Suprapubic skin (tissue), 4 donors: ENCODE measurements around the gene PAGE3. TPM values are rescaled to one million over a fixed set of nuclear protein-coding genes. Genes with fewer than 3 reads are reported as not detected.

Experiments
- DNase-seq, 2 donors: peaks; one replicate each; pipeline ENCODE4 v3.0.0-alpha.2; 2019; ENCODE audit warnings: low spot score in 2 of 2
- H3K27ac ChIP-seq: fragments of 200-600 bp; sonication (generic); one replicate; pipeline ENCODE4 v1.5.1; 2019
- H3K27me3 ChIP-seq: fragments of 200-600 bp; sonication (generic); one replicate; pipeline ENCODE4 v1.5.1; 2019
- H3K36me3 ChIP-seq: fragments of 200-600 bp; sonication (generic); one replicate; pipeline ENCODE4 v1.5.1; 2019
- H3K4me1 ChIP-seq: fragments of 200-600 bp; sonication (generic); one replicate; pipeline ENCODE4 v1.5.1; 2019
- H3K4me3 ChIP-seq: fragments of 200-600 bp; sonication (generic); one replicate; pipeline ENCODE4 v1.5.1; 2019; ENCODE audit warnings: mild to moderate bottlenecking
- H3K9me3 ChIP-seq: fragments of 200-600 bp; sonication (generic); one replicate; pipeline ENCODE4 v1.5.1; 2019
- EP300 ChIP-seq: sonication (generic); formaldehyde crosslinking; IDR thresholded peaks from one replicate; pipeline ENCODE4 v1.6.1; 2017; ENCODE audit warnings: antibody characterized with exemption
- POLR2A ChIP-seq, 2 donors: fragments of 450-650 bp; IDR thresholded peaks; one replicate each; pipeline ENCODE4 v1.6.1; 2017; ENCODE audit warnings: antibody characterized with exemption in 2 of 2, mild to moderate bottlenecking in 2 of 2, moderate library complexity in 2 of 2
- POLR2AphosphoS5 ChIP-seq, 3 donors: sonication (generic); formaldehyde crosslinking; IDR thresholded peaks; one replicate each; pipeline ENCODE4 v1.6.1; 2017; ENCODE audit warnings: antibody characterized with exemption in 3 of 3
- WGBS: methylation state at CpG from one replicate; pipeline ENCODE4 v1.1.5; 2018; 5-methylcytosine and 5-hydroxymethylcytosine counted together
- total RNA-seq, 4 donors: library from RNA; depleted of rRNA; stranded (reverse); fragments of >200 nt; gene quantifications; one replicate each; pipeline ENCODE4 v1.1.0, GENCODE V29; 2016
- TF ChIP-seq, protein P1 (sequence below), 2 donors: fragments of 200-600 bp in 1 of 2; fragments of 450-650 bp in 1 of 2; sonication (generic) in 1 of 2; IDR thresholded peaks; one replicate each; pipeline ENCODE4 v1.5.1; 2016 to 2019; ENCODE audit warnings: antibody characterized with exemption in 2 of 2, mild to moderate bottlenecking in 1 of 2, moderate library complexity in 1 of 2

Gene PAGE3
- total RNA-seq, 4 donors from 2014 or later: not detected

DNA sequence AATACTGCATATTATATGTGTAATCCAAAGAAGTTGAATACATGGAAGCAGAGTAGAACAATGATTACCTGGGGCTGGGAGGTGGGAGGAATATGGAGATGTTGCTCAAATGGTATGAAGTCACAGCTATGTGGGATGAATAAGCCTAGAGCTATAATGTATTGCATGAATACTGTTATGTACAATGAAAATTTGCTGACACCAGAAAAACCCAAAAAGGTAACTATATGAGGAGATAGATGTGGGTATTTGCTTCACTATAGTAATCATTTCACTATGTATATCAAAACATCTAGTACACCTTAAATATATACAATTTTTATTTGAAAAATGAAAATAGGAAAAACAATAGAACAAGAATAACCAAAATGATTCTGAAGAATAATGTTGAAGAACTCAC lies 11.2 kb downstream of the PAGE3 start:
- Histone ChIP-seq H3K4me3 (no peak overlapping the region), H3K36me3 (no peaks in the 10 kb centered on the region), H3K27me3 (no peaks in the 10 kb centered on the region), H3K4me1 (no peaks in the 10 kb centered on the region), H3K27ac (no peak overlapping the region), H3K9me3 (no peaks in the 10 kb centered on the region)
- DNase-seq: no peak
- TF ChIP-seq, protein P1, sequence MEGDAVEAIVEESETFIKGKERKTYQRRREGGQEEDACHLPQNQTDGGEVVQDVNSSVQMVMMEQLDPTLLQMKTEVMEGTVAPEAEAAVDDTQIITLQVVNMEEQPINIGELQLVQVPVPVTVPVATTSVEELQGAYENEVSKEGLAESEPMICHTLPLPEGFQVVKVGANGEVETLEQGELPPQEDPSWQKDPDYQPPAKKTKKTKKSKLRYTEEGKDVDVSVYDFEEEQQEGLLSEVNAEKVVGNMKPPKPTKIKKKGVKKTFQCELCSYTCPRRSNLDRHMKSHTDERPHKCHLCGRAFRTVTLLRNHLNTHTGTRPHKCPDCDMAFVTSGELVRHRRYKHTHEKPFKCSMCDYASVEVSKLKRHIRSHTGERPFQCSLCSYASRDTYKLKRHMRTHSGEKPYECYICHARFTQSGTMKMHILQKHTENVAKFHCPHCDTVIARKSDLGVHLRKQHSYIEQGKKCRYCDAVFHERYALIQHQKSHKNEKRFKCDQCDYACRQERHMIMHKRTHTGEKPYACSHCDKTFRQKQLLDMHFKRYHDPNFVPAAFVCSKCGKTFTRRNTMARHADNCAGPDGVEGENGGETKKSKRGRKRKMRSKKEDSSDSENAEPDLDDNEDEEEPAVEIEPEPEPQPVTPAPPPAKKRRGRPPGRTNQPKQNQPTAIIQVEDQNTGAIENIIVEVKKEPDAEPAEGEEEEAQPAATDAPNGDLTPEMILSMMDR (IDR thresholded peaks at IDR 0.05): no peak
- TF ChIP-seq POLR2A (IDR thresholded peaks at IDR 0.05) (no peak), EP300 (no peak), POLR2AphosphoS5 (IDR thresholded peaks at IDR 0.05) (no peak)

DNA sequence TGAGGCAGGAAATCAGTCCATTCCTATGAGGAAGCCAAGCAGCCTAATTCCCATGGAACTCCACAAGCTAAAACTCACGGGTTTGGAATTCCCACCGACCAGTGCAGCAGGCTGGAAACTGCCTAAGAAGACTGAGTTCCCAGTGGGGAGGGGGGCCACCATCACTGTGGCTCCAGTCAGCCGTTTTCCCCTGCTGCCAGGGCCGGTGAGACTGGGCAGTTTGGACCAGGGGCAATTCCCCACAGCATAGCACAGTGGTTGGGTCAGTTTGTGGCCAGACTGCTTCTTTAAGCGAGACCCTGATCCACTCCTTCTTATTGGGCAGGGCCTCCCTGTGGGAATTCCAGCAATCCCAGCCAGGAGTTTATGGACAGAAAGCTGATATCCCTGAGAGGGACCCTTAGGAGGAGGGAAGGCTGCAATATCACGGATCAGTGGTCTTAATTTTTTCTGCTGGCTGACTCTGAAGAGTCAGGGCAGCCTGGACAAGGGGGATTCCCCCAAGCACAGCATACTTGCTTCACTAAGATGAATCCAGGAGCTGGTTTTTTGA lies 23.9 kb downstream of the PAGE3 start:
- DNase-seq: no peak
- H3K36me3 ChIP-seq: no peaks in the 10 kb centered on the region
- H3K27me3 ChIP-seq: no peaks in the 10 kb centered on the region
- no peaks in the 10 kb centered on the region for H3K9me3 ChIP-seq
- no peak overlapping the region for H3K27ac ChIP-seq
- H3K4me1 ChIP-seq: no peaks in the 10 kb centered on the region
- no peak overlapping the region for H3K4me3 ChIP-seq
- TF ChIP-seq POLR2AphosphoS5 (IDR thresholded peaks at IDR 0.05): no peak
- TF ChIP-seq, protein P1 (IDR thresholded peaks at IDR 0.05): no peak
- TF ChIP-seq POLR2A (IDR thresholded peaks at IDR 0.05): no peak
- TF ChIP-seq EP300: no peak
- WGBS: 60% methylated on average over 5 of the region's 6 CpGs

GRCh38 chrX:55220119-55220794 lies 44.5 kb downstream of the PAGE3 start, which contains the start of gene PAGE5:
Gene PAGE5, plus strand, starts transcription at chrX:55220346. Its CDS starts 1,037 bp downstream, at chrX:55221383.
- Histone ChIP-seq H3K9me3 (no peaks in the 10 kb centered on the region), H3K4me1 (no peaks in the 10 kb centered on the region), H3K27ac (no peak within 1 kb of the TSS), H3K27me3 (no peaks in the 10 kb centered on the region), H3K4me3 (no peak within 1 kb of the TSS), H3K36me3 (no peaks in the 10 kb centered on the region)
- 83% methylated on average over 30 of the region's 30 CpGs for WGBS
- no peak for TF ChIP-seq POLR2AphosphoS5 (IDR thresholded peaks at IDR 0.05)
- TF ChIP-seq, protein P1 (IDR thresholded peaks at IDR 0.05): no peak
- no peak for TF ChIP-seq EP300
- TF ChIP-seq POLR2A (IDR thresholded peaks at IDR 0.05): no peak
- no peak for DNase-seq

- H3K9me3 ChIP-seq: no peaks in the 10 kb centered on the region
- H3K36me3 ChIP-seq: no peaks in the 10 kb centered on the region
- TF ChIP-seq POLR2A (IDR thresholded peaks at IDR 0.05) (no peak), EP300 (no peak), POLR2AphosphoS5 (IDR thresholded peaks at IDR 0.05) (no peak)
- TF ChIP-seq, protein P1 (IDR thresholded peaks at IDR 0.05): no peak
- H3K27me3 ChIP-seq: no peaks in the 10 kb centered on the region
- H3K4me3 ChIP-seq: no peak overlapping the region
- no peak overlapping the region for H3K27ac ChIP-seq
- WGBS: 58% methylated on average over 3 of the region's 3 CpGs
- no peaks in the 10 kb centered on the region for H3K4me1 ChIP-seq
- DNase-seq: no peak
Measured at GRCh38 chrX:55213381-55213780, 51.3 kb downstream of the PAGE3 start.

GRCh38 chrX:55210931-55211677 lies 53.6 kb downstream of the PAGE3 start:
- TF ChIP-seq POLR2A (IDR thresholded peaks at IDR 0.05) (no peak), POLR2AphosphoS5 (IDR thresholded peaks at IDR 0.05) (no peak), EP300 (no peak)
- TF ChIP-seq, protein P1 (IDR thresholded peaks at IDR 0.05): no peak
- Histone ChIP-seq H3K36me3 (no peaks in the 10 kb centered on the region), H3K27me3 (no peaks in the 10 kb centered on the region), H3K9me3 (no peaks in the 10 kb centered on the region), H3K27ac (no peak overlapping the region), H3K4me3 (no peak overlapping the region), H3K4me1 (no peaks in the 10 kb centered on the region)
- WGBS: 70% methylated on average over 13 of the region's 13 CpGs
- no peak for DNase-seq
